ENCODE results near the gene CCDC112. TPM values are rescaled to one million over a fixed set of nuclear protein-coding genes. Genes with fewer than 3 reads are reported as not detected.

The CCDC112 gene
- total and polyA plus RNA-seq, 12 donors, result 1.6 to 10.1 (median 4.5) TPM

- H3K36me3 ChIP-seq (replicated peaks in 1 of 2), result no peaks in the 10 kb centered on the region
- 47 to 87% (median 60%) methylated on average over 2 of the region's 2 CpGs for WGBS, 4 donors
- intact Hi-C loops (cut with DNase I), result no loop called here
- H3K27me3 ChIP-seq, result no peaks in the 10 kb centered on the region
- no peaks in the 10 kb centered on the region for H3K9me3 ChIP-seq (replicated peaks in 1 of 3)
- no peak overlapping the region for H3K27ac ChIP-seq
- TF ChIP-seq CTCF (IDR thresholded peaks at IDR 0.05), result no peak
- no peak for TF ChIP-seq POLR2A (IDR thresholded peaks at IDR 0.05)
- H3K4me3 ChIP-seq, result no peak overlapping the region
- no peak for DNase-seq
- no peaks in the 10 kb centered on the region for H3K4me1 ChIP-seq (replicated peaks in 1 of 2)
Measured at GRCh38 chr5:115322729-115323128, 26.3 kb upstream of the CCDC112 start.

GRCh38 chr5:115321309-115321708 lies 24.9 kb upstream of the CCDC112 start:
- 94 to 98% (median 97%) methylated on average over 3 of the region's 3 CpGs for WGBS, 4 donors
- no peaks in the 10 kb centered on the region for H3K36me3 ChIP-seq (replicated peaks in 1 of 2)
- H3K4me3 ChIP-seq, result no peak overlapping the region
- intact Hi-C loops (cut with DNase I), result no loop called here
- H3K27ac ChIP-seq, result no peak overlapping the region
- no peaks in the 10 kb centered on the region for H3K27me3 ChIP-seq
- TF ChIP-seq CTCF (IDR thresholded peaks at IDR 0.05), result no peak
- no peak for TF ChIP-seq POLR2A (IDR thresholded peaks at IDR 0.05)
- H3K4me1 ChIP-seq (replicated peaks in 1 of 2), result no peaks in the 10 kb centered on the region
- DNase-seq, result no peak
- H3K9me3 ChIP-seq (replicated peaks in 1 of 3), result no peaks in the 10 kb centered on the region

GRCh38 chr5:115320515-115320914 lies 24.1 kb upstream of the CCDC112 start:
- no peak overlapping the region for H3K27ac ChIP-seq
- intact Hi-C loops (cut with DNase I), result no loop called here
- H3K27me3 ChIP-seq, result no peaks in the 10 kb centered on the region
- no peaks in the 10 kb centered on the region for H3K9me3 ChIP-seq (replicated peaks in 1 of 3)
- TF ChIP-seq CTCF (IDR thresholded peaks at IDR 0.05) (no peak), POLR2A (IDR thresholded peaks at IDR 0.05) (no peak)
- no peak overlapping the region for H3K4me3 ChIP-seq
- 29 to 42% (median 35%) methylated on average over 1 of the region's 1 CpG for WGBS, 4 donors
- no peak for DNase-seq
- no peaks in the 10 kb centered on the region for H3K36me3 ChIP-seq (replicated peaks in 1 of 2)
- no peaks in the 10 kb centered on the region for H3K4me1 ChIP-seq (replicated peaks in 1 of 2)

- TF ChIP-seq POLR2A (IDR thresholded peaks at IDR 0.05), result no peak
- no peak overlapping the region for H3K27ac ChIP-seq
- DNase-seq, result no peak
- no peaks in the 10 kb centered on the region for H3K9me3 ChIP-seq (replicated peaks in 1 of 3)
- H3K4me1 ChIP-seq (replicated peaks in 1 of 2), result no peaks in the 10 kb centered on the region
- intact Hi-C loops (cut with DNase I), result no loop called here
- no peak overlapping the region for H3K4me3 ChIP-seq
- H3K36me3 ChIP-seq (replicated peaks in 1 of 2), result no peaks in the 10 kb centered on the region
- WGBS, 4 donors, result 82 to 88% (median 83%) methylated on average over 3 of the region's 3 CpGs
- H3K27me3 ChIP-seq, result no peaks in the 10 kb centered on the region
Measured at GRCh38 chr5:115320006-115320405, 23.6 kb upstream of the CCDC112 start.

- WGBS, 4 donors, result 0 to 2% (median 0%) methylated on average over 1 of the region's 1 CpG
- Histone ChIP-seq H3K36me3 (replicated peaks in 1 of 2) (no peaks in the 10 kb centered on the region), H3K4me1 (replicated peaks in 1 of 2) (no peaks in the 10 kb centered on the region), H3K27ac (no peak overlapping the region), H3K27me3 (no peaks in the 10 kb centered on the region), H3K9me3 (replicated peaks in 1 of 3) (no peaks in the 10 kb centered on the region), H3K4me3 (no peak overlapping the region)
- DNase-seq, result no peak
- intact Hi-C loops (cut with DNase I), result loop anchor here in 1 of 2 donors (10.0 kb wide), 1 partner anchor 506 kb away; no protein-coding TSS in a partner anchor
- TF ChIP-seq CTCF (IDR thresholded peaks at IDR 0.05) (no peak), POLR2A (IDR thresholded peaks at IDR 0.05) (no peak)
Measured at GRCh38 chr5:115319007-115319406, 22.6 kb upstream of the CCDC112 start.

All from adrenal gland (tissue), 12 donors.